Keratinocyte (primary cell): ENCODE measurements around the gene DMRT2.

Experiments used
- EZH2 ChIP-seq: IDR thresholded peaks from one replicate; pipeline ENCODE4 v1.6.1; 2012; ENCODE audit warnings: inconsistent platforms, mild to moderate bottlenecking, low read length, moderate library complexity
- TF ChIP-seq, protein P1 (sequence below), 3 experiments: IDR thresholded peaks in 1 of 3; conservative IDR thresholded peaks in 1 of 3; optimal IDR thresholded peaks in 1 of 3; 2 replicates in 2 of 3; 3 replicates in 1 of 3; pipeline versions ENCODE3 to v1.5.1; 2011; ENCODE audit warnings: low read length in 3 of 3, mild to moderate bottlenecking in 3 of 3, moderate library complexity in 2 of 3, control low read depth in 1 of 3, inconsistent platforms in 1 of 3; ENCODE audit not compliant: insufficient read depth in 2 of 3; ENCODE audit errors: extremely low read depth in 1 of 3

DNA sequence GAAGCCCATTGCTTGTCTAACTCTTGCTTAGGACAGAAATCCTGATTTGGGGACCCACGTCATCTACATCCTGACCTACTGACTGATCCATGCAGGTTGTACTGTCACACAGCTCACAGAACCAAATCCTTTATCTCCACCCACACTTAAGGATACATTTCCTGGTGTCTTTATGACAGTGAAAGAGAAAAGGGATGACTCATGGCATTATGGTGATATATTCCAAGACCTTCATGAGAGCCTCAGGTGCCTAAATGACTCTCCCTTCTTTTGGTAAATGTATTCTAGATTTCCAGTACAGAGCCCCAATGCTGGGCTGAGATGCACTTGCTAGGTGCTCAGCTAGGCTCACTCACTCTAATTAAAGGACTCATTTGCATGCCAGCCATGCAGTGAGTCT is 26.0 kb upstream of the DMRT2 start:
- TF ChIP-seq, protein P1, sequence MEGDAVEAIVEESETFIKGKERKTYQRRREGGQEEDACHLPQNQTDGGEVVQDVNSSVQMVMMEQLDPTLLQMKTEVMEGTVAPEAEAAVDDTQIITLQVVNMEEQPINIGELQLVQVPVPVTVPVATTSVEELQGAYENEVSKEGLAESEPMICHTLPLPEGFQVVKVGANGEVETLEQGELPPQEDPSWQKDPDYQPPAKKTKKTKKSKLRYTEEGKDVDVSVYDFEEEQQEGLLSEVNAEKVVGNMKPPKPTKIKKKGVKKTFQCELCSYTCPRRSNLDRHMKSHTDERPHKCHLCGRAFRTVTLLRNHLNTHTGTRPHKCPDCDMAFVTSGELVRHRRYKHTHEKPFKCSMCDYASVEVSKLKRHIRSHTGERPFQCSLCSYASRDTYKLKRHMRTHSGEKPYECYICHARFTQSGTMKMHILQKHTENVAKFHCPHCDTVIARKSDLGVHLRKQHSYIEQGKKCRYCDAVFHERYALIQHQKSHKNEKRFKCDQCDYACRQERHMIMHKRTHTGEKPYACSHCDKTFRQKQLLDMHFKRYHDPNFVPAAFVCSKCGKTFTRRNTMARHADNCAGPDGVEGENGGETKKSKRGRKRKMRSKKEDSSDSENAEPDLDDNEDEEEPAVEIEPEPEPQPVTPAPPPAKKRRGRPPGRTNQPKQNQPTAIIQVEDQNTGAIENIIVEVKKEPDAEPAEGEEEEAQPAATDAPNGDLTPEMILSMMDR (optimal IDR thresholded peaks at IDR 0.05 in 1 of 3, IDR thresholded peaks at IDR 0.05 in 1 of 3, conservative IDR thresholded peaks at IDR 0.05 in 1 of 3; ENCODE audit: extremely low read depth in 1 of 3, insufficient read depth in 2 of 3, low read length in 3 of 3), result no peak
- TF ChIP-seq EZH2, result no peak
